ENCODE results near the gene KREMEN2. TPM values are rescaled to one million over a fixed set of nuclear protein-coding genes. Genes with fewer than 3 reads are reported as not detected.

The KREMEN2 gene
- total and polyA plus RNA-seq, 2 of the 8 experiments (the other 6 are each of a cell fraction or from before 2014, with no cell fraction given) = 6.6 to 7.0 TPM

DNA sequence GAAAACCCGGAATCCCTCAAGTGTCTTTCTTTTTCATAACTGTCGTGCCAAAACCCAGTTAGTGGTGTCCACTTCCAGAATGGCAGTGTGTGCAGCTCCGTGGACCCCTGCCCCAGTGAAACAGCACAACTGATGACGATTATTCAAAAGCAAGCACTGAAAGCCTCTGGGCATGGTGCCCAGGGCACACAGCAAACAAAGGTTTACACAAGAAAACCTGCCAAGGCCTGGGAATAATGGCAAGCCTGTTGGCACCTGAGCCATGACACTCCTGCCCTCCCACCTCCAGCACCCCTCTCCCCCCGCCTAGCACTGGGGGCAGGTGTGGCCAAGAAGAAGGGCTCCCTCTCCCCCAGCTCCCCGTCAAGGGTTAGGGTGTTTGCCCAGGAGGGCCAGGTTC, 13.4 kb downstream of the KREMEN2 start:
- Histone ChIP-seq H2AFZ (ENCODE audit: low read length) (no peak overlapping the region), H3K9ac (replicated peaks in 1 of 4; ENCODE audit: extremely low read depth in 1 of 4, low read depth in 3 of 4, low read length in 3 of 4) (no peak overlapping the region), H2BK15ac (ENCODE audit: low read length) (no peak overlapping the region), H3K14ac (ENCODE audit: insufficient read length) (no peak overlapping the region), H3K79me1 (ENCODE audit: low read depth, low read length) (peaks cover 12% of the 10 kb centered on the region), H3K23ac (ENCODE audit: insufficient read length) (no peak overlapping the region), H3K36me3 (ENCODE audit: control insufficient read depth in 2 of 4, insufficient read depth in 4 of 4, low read length in 3 of 4) (peaks cover 20 to 38% (median 33%) of the 10 kb centered on the region in 4 experiments), H3K4me1 (replicated peaks in 1 of 4; ENCODE audit: control insufficient read depth in 3 of 4, insufficient read depth in 4 of 4, low read length in 3 of 4) (peaks cover 0 to 17% (median 13%) of the 10 kb centered on the region in 4 experiments; a peak in 6 of 7 replicates), H4K8ac (ENCODE audit: extremely low read depth, insufficient read depth, low read length) (no peak overlapping the region), H3K23me2 (ENCODE audit: low read depth, low read length) (peaks cover 12% of the 10 kb centered on the region; the same call in 1 of the 2 replicates), H2BK12ac (ENCODE audit: low read depth, low read length) (no peak overlapping the region), H3K27ac (ENCODE audit: low read depth, low read length) (no peak overlapping the region), H3K4me2 (ENCODE audit: insufficient read depth in 1 of 2, low read depth in 2 of 2, low read length in 2 of 2) (no peak overlapping the region), H3K79me2 (ENCODE audit: control insufficient read depth in 1 of 2, insufficient read depth in 2 of 2, low read length in 2 of 2) (peaks cover 0 to 8% of the 10 kb centered on the region in 2 experiments; a peak in 2 of 4 replicates), H3K56ac (replicated peaks; ENCODE audit: insufficient read length, low read depth, low read length) (no peak overlapping the region), H2BK20ac (ENCODE audit: low read length) (no peak overlapping the region), H4K5ac (ENCODE audit: insufficient read length, low read depth, low read length) (no peak overlapping the region), H3K4me3 (ENCODE audit: extremely low read depth in 1 of 4, insufficient read depth in 2 of 4, low read depth in 3 of 4, low read length in 4 of 4) (no peak overlapping the region), H2BK5ac (ENCODE audit: low read depth, low read length) (no peak overlapping the region), H3K27me3 (replicated peaks in 1 of 4; ENCODE audit: control insufficient read depth in 3 of 4, extremely low read depth in 1 of 4, insufficient read depth in 3 of 4, low read length in 3 of 4) (no peaks in the 10 kb centered on the region), H4K91ac (replicated peaks; ENCODE audit: insufficient read length, low read length) (no peak overlapping the region), H3K18ac (ENCODE audit: extremely low read depth, low read length) (no peak overlapping the region), H2BK120ac (replicated peaks; ENCODE audit: low read depth, low read length) (no peak overlapping the region), H2AK5ac (ENCODE audit: low read depth, low read length) (no peak overlapping the region), H3K4ac (replicated peaks; ENCODE audit: insufficient read length, low read depth, low read length) (no peak overlapping the region), H4K20me1 (replicated peaks in 1 of 2; ENCODE audit: control insufficient read depth in 1 of 2, insufficient read depth in 2 of 2, low read length in 2 of 2) (peaks cover 15 to 33% of the 10 kb centered on the region in 2 experiments), H3K9me3 (ENCODE audit: insufficient read depth in 2 of 2, low read depth in 1 of 2, low read length in 1 of 2) (no peaks in the 10 kb centered on the region)
- FAIRE-seq = no peak
- ChIA-PET POLR2A (ENCODE audit: partially characterized antibody) (interaction anchor here (1.2 to 25.4 kb wide), 7 partner anchors 10 to 47 kb away, joined by 3 to 455 read pairs (median 5); partner anchors contain the start of genes CLDN6, HCFC1R1, KREMEN2 and PAQR4), CTCF (ENCODE audit: partially characterized antibody) (interaction anchor here (0.6 to 2.5 kb wide), 12 partner anchors 7 to 152 kb away, joined by 3 to 10 read pairs (median 4); partner anchors contain the start of gene KREMEN2)
- WGBS, 2 experiments (ENCODE audit: extremely low coverage in 1 of 2, insufficient coverage in 1 of 2, insufficient read length in 1 of 2, insufficient replicate concordance in 2 of 2, low coverage in 1 of 2, low lambda C conversion rate in 2 of 2, missing lambda C conversion rate in 1 of 2) = 92% methylated on average over 6 of the region's 6 CpGs; no CpG with 5 or more reads in 1 of the 2 experiments
- DNase-seq (ENCODE audit: low read depth in 1 of 2, low spot score in 2 of 2) = no peak
- TF ChIP-seq TAF1 (IDR thresholded peaks at IDR 0.05; ENCODE audit: low read depth, low read length) (no peak), HDAC6 (IDR thresholded peaks at IDR 0.05; ENCODE audit: low read depth, low read length) (no peak), TAF7 (optimal IDR thresholded peaks at IDR 0.05; ENCODE audit: borderline replicate concordance, low read depth, low read length) (no peak), EGR1 (IDR thresholded peaks at IDR 0.05; ENCODE audit: borderline replicate concordance, low read depth, low read length) (no peak), YY1 (IDR thresholded peaks at IDR 0.05; ENCODE audit: low read depth, low read length) (no peak), CEBPB (IDR thresholded peaks at IDR 0.05; ENCODE audit: low read depth, low read length) (no peak), ASH2L (IDR thresholded peaks at IDR 0.05; ENCODE audit: low read length) (no peak), JUND (IDR thresholded peaks at IDR 0.05; ENCODE audit: low read length) (no peak), POLR2A (IDR thresholded peaks at IDR 0.05; ENCODE audit: control extremely low read depth in 1 of 2, low read depth in 2 of 2, low read length in 2 of 2) (no peak), NANOG (IDR thresholded peaks at IDR 0.05; ENCODE audit: insufficient read depth, low read depth, low read length, poor library complexity, severe bottlenecking) (no peak)
- TF ChIP-seq, protein P1, sequence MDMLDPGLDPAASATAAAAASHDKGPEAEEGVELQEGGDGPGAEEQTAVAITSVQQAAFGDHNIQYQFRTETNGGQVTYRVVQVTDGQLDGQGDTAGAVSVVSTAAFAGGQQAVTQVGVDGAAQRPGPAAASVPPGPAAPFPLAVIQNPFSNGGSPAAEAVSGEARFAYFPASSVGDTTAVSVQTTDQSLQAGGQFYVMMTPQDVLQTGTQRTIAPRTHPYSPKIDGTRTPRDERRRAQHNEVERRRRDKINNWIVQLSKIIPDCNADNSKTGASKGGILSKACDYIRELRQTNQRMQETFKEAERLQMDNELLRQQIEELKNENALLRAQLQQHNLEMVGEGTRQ (IDR thresholded peaks at IDR 0.05; ENCODE audit: low read length) = no peak
- TF ChIP-seq, protein P2, sequence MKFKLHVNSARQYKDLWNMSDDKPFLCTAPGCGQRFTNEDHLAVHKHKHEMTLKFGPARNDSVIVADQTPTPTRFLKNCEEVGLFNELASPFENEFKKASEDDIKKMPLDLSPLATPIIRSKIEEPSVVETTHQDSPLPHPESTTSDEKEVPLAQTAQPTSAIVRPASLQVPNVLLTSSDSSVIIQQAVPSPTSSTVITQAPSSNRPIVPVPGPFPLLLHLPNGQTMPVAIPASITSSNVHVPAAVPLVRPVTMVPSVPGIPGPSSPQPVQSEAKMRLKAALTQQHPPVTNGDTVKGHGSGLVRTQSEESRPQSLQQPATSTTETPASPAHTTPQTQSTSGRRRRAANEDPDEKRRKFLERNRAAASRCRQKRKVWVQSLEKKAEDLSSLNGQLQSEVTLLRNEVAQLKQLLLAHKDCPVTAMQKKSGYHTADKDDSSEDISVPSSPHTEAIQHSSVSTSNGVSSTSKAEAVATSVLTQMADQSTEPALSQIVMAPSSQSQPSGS (IDR thresholded peaks at IDR 0.05; ENCODE audit: low read length) = no peak
